Muscle layer of colon (tissue), 2 donors: ENCODE results near the gene PNPLA8.
"Not testable (repeated sequence)": the region's sequence is repeated elsewhere in the genome, so short reads cannot be mapped to it uniquely, and the experiment has no call there.

Experiments used
- H3K27ac ChIP-seq: one replicate; pipeline ENCODE4 v1.7.0; 2013; ENCODE audit warnings: low read depth, mild to moderate bottlenecking, low read length, moderate library complexity
- H3K27me3 ChIP-seq, 2 donors: one replicate each; pipeline ENCODE4 v1.7.0; 2013; ENCODE audit warnings: low read length in 2 of 2, mild to moderate bottlenecking in 2 of 2; ENCODE audit not compliant: insufficient read depth in 2 of 2, control insufficient read depth in 1 of 2
- H3K36me3 ChIP-seq: one replicate; pipeline ENCODE4 v1.7.0; 2013; ENCODE audit warnings: mild to moderate bottlenecking, low read length; ENCODE audit not compliant: insufficient read depth
- H3K4me1 ChIP-seq: one replicate; pipeline ENCODE4 v1.7.0; 2013; ENCODE audit warnings: mild to moderate bottlenecking, low read length; ENCODE audit not compliant: insufficient read depth
- H3K4me3 ChIP-seq, 2 donors: one replicate each; pipeline ENCODE4 v1.7.0; 2013; ENCODE audit warnings: low read length in 2 of 2, low read depth in 1 of 2, mild to moderate bottlenecking in 1 of 2, moderate library complexity in 1 of 2
- H3K9ac ChIP-seq: one replicate; pipeline ENCODE4 v1.7.0; 2013; ENCODE audit warnings: low read length
- H3K9me3 ChIP-seq: one replicate; pipeline ENCODE4 v1.7.0; 2013; ENCODE audit warnings: mild to moderate bottlenecking, low read length
- donor health status: abdominal sarcoma.
- donor health status: Adenocarcinoma of cecum.

PNPLA8 gene

GRCh38 chr7:108466322-108466721 is 59.6 kb downstream of the PNPLA8 start:
- H3K27me3 ChIP-seq, H3K4me3 ChIP-seq, H3K9me3 ChIP-seq, H3K36me3 ChIP-seq, H3K4me1 ChIP-seq, H3K27ac ChIP-seq, H3K9ac ChIP-seq: not testable (repeated sequence)

DNA sequence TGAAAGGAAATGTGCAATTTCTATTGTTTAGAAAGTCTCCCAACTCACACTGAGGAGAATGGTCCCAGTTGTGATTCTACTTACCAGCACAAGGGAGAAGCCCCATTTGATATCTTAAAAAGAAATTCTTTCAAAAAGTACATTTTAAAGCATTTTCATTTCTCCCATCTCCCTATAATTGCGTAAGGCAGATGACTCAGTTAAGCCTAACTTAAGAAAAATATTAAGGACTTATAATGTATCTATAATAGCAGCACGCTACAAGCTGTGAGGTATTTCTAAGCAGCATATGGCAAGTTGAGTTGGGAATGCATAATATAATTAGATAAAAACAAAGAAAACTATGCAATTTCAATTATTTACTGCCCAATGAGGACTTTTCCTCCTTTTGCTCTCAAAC is 61.2 kb downstream of the PNPLA8 start:
- Histone ChIP-seq H3K36me3 (no peaks in the 10 kb centered on the region), H3K4me3 (no peak overlapping the region)

DNA sequence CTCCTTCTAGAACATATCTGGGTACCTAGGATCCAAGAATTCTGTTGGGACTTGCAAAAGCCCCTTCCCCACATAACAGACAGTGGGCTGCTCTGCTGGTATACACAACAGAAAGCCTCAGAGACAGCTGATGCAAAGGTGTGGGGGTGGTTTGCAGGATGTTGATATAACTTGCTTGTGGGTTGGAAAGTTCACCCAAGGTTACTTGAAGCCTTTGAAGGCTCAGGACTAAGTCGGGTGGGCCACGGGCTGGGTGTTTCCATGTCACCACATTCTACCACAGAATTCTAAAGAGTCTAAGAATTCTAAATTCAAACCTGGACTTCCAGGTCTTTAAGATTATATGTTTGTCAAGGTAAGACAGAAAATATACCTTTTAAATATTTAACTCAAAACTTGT is 62.3 kb downstream of the PNPLA8 start:
- no peaks in the 10 kb centered on the region for H3K9me3 ChIP-seq
- no peak overlapping the region for H3K4me3 ChIP-seq
- H3K27ac ChIP-seq: no peak overlapping the region
- H3K27me3 ChIP-seq: peaks cover 0 to 5% of the 10 kb centered on the region in 2 donors
- no peaks in the 10 kb centered on the region for H3K36me3 ChIP-seq
- no peaks in the 10 kb centered on the region for H3K4me1 ChIP-seq
- H3K9ac ChIP-seq: no peak overlapping the region

More for the DNA sequence above, 61.2 kb downstream of the PNPLA8 start:
- no peaks in the 10 kb centered on the region for H3K9me3 ChIP-seq
- no peaks in the 10 kb centered on the region for H3K4me1 ChIP-seq
- H3K27ac ChIP-seq: no peak overlapping the region
- H3K9ac ChIP-seq: no peak overlapping the region
- H3K27me3 ChIP-seq: no peaks in the 10 kb centered on the region

DNA sequence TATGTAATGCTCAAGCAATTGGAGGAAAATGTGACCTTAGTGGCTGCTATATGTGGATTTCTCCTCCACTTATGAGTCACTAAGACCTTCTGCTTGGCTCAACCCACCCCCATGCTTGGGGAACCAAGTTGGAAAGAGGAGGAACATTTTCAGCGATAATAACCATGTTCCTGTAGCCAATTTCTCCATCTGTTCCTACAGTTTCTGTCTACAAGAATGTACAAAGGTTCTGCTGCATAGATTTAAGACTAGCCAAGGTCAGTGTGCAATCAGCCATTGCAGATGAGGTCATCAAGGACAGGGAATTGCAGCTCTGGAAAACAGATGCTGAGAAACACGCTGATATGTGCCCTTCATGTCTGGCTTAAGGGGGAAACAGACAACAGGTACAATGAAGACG is 64.1 kb downstream of the PNPLA8 start:
- H3K4me1 ChIP-seq: no peaks in the 10 kb centered on the region
- H3K9me3 ChIP-seq: no peaks in the 10 kb centered on the region
- no peak overlapping the region for H3K27ac ChIP-seq
- no peak overlapping the region for H3K4me3 ChIP-seq
- peaks cover 0 to 20% of the 10 kb centered on the region in 2 donors for H3K27me3 ChIP-seq
- no peaks in the 10 kb centered on the region for H3K36me3 ChIP-seq
- no peak overlapping the region for H3K9ac ChIP-seq

DNA sequence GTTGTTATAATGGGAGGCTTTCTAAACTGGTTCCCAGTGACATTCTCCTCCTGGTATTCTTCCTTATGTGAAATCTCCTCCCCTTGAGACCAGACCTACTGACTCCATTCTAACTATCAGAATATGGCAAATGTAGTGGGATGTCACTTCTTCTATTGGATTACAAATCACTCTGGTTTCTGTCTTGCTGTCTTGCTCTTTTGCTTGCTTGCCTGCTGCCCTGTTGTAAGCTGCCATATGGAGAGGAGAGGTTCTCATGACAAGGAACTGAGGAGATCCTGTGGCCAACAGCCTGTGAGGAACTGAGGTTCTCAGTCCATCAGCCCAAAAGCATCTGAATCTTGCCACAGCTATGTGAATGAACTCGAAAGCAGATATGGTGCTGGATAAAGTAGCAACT is 65.0 kb downstream of the PNPLA8 start:
- Histone ChIP-seq H3K9ac (no peak overlapping the region), H3K27ac (no peak overlapping the region)

GRCh38 chr7:108459922-108460551 is 65.9 kb downstream of the PNPLA8 start:
- Histone ChIP-seq H3K9me3 (no peaks in the 10 kb centered on the region), H3K27ac (no peak overlapping the region), H3K27me3 (peaks cover 0 to 35% of the 10 kb centered on the region in 2 donors), H3K4me3 (no peak overlapping the region), H3K9ac (no peak overlapping the region), H3K4me1 (peaks cover 5% of the 10 kb centered on the region), H3K36me3 (no peaks in the 10 kb centered on the region)

More for the DNA sequence above, 65.0 kb downstream of the PNPLA8 start:
- no peaks in the 10 kb centered on the region for H3K36me3 ChIP-seq
- H3K4me3 ChIP-seq: no peak overlapping the region
- no peaks in the 10 kb centered on the region for H3K4me1 ChIP-seq
- H3K27me3 ChIP-seq: peaks cover 0 to 26% of the 10 kb centered on the region in 2 donors
- H3K9me3 ChIP-seq: no peaks in the 10 kb centered on the region

GRCh38 chr7:108457871-108458270 is 68.1 kb downstream of the PNPLA8 start:
- Histone ChIP-seq H3K27ac (no peak overlapping the region), H3K27me3 (peaks cover 0 to 43% of the 10 kb centered on the region in 2 donors)

GRCh38 chr7:108456845-108457540 is 68.9 kb downstream of the PNPLA8 start:
- Histone ChIP-seq H3K9me3 (no peaks in the 10 kb centered on the region), H3K27me3 (peaks cover 0 to 43% of the 10 kb centered on the region in 2 donors), H3K27ac (no peak overlapping the region), H3K9ac (no peak overlapping the region), H3K4me3 (no peak overlapping the region), H3K4me1 (peaks cover 5% of the 10 kb centered on the region), H3K36me3 (no peaks in the 10 kb centered on the region)

More at GRCh38 chr7:108457871-108458270, 68.1 kb downstream of the PNPLA8 start:
- H3K4me3 ChIP-seq: no peak overlapping the region
- peaks cover 5% of the 10 kb centered on the region for H3K4me1 ChIP-seq
- no peak overlapping the region for H3K9ac ChIP-seq
- no peaks in the 10 kb centered on the region for H3K36me3 ChIP-seq
- no peaks in the 10 kb centered on the region for H3K9me3 ChIP-seq

DNA sequence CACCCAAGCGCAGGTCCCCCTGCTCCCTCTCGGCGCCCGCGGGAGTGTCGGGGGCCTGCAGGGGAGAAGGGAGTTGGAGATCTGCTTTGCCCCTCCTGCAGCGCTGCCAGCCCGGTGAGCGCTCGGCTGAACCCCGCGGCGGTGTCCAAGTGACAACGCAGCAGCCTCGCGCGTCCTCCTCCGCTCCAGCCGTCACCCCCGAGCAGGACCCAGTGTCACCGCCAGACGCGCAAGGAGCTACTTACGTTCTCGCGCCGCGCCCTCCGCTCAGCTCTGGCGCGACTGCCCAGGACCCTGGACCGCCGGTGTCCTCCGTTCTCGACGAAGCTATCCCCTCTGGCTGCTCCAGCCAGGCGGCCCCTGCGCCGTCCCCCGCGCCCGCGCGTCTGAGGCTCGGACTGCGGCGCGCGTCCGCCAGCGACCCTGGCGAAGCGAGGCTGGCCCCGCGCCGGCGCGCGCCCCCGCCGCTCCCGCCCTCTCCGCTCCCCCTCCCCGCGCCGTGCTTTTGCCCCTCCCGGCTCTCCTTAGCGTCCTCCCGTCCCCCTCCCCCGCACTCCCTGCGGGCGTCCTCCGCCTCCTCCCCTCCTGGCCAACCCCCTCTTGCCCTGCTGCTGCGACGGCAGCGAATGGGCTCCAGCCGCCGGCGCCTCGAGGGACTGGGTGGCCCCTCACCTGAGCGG is 69.8 kb downstream of the PNPLA8 start, which contains the start of gene NRCAM:
Gene NRCAM, minus strand, starts transcription at position 439 of the 680 bp plus-strand sequence. CDS start 216,372 bp downstream, outside the sequence.
- no peak within 1 kb of the TSS for H3K9ac ChIP-seq
- H3K27ac ChIP-seq: no peak within 1 kb of the TSS
- H3K4me1 ChIP-seq: peaks cover 5% of the 10 kb centered on the region
- no peaks in the 10 kb centered on the region for H3K36me3 ChIP-seq
- H3K9me3 ChIP-seq: no peaks in the 10 kb centered on the region
- H3K27me3 ChIP-seq: peaks cover 0 to 43% of the 10 kb centered on the region in 2 donors
- H3K4me3 ChIP-seq: peak within 1 kb of the TSS; percentile 26 to 38

- no peaks in the 10 kb centered on the region for H3K9me3 ChIP-seq
- H3K27ac ChIP-seq: no peak overlapping the region
- peaks cover 5% of the 10 kb centered on the region for H3K4me1 ChIP-seq
- H3K27me3 ChIP-seq: peaks cover 0 to 43% of the 10 kb centered on the region in 2 donors
- H3K4me3 ChIP-seq: peak overlapping the region; percentile 26 to 38
- H3K36me3 ChIP-seq: no peaks in the 10 kb centered on the region
- no peak overlapping the region for H3K9ac ChIP-seq
These were observed 70.4 kb downstream of the PNPLA8 start for GRCh38 chr7:108455551-108455997.
